Inflammatory macrophage (primary cell): ENCODE measurements around the gene SEMA5B.

Source experiments
- DNase-seq, 2 donors: peaks; one replicate each; pipeline ENCODE4 v3.0.0-alpha.2; 2020 to 2022

SEMA5B gene

DNA sequence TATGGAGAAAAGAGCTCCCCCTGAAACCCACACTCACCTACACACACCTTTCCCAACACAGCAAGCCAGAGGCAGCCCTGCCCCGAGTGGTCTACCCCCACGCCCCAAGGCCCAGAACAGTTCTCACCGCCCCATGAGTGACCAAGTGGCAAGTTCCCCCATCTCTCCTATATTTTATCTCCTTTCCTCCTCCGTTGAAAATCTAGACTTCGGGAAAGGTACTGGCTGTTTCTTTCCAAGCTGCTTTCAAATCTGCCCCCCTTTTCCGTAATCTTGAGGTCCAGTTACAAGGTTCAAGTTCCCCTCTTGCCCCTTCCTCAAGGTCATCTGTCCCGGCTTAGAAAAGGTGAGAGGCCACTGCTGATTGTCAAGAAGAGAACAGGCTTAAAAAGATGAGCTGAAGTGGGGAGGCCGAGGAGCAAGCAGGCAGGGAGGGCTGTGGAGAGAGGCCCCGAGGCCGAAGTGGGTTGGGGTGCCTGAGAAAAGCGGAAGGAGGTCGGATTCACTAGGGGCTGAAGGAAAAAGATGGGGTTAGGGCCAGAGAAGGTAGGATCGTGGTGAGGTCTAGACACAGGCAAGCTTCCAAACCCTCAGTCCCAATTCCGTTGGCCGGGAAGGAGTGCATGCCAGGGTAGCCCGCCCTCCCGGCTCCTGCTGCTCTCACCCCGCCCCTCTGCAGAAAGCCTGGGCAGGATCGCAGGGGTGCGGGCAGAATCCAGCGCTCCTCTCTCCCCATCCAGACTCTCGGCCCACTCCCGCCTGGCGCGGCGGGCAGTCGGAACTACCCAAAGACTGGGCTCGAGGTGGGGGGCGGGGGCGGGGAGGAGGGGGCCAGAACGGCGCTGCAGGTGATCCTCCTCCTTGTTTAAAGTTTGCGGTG lies 1.7 kb downstream of the SEMA5B start:
- no peak for DNase-seq

DNA sequence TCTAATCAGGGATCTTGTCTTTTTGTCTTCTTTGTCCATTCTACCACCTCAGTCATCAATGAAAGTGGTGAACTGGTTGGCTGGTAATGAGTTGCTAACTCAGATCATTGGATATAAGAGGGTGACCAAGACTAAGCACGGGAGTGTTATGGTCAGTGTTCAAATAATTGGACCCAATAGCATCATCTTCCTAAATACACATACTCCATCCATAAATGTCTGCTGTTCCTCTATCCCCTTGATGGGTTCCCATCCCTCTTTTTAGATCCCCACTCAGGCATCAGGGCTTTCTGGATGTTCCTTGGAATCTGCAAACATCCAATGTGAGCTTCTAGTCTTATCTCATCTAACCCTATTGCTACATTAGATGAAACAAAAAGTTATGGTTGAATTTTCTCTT lies 3.5 kb downstream of the SEMA5B start:
- no peak for DNase-seq

- DNase-seq: no peak
Measured at GRCh38 chr3:123021996-123022510, 5.5 kb downstream of the SEMA5B start.

DNA sequence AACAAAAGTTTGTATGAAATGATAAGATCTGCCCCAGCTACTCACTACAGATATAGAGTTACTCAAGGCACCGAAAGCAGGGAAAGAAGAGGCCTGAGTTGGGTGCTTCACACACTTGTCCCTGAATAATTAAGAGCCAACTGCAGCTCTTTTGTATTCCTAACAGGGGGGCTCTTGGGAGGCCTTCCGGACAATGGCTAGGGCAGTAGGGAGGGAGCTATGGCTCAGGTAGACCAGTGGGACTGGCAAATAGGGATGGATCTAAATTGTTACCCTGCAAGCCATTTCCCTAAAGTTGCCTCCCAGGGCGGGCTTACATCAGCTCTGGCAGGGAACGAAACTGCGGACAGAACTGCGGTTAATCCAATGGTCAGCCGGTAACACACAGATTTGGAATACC lies 6.2 kb downstream of the SEMA5B start:
- DNase-seq: no peak

- DNase-seq: no peak
Measured at GRCh38 chr3:123020709-123021108, 6.9 kb downstream of the SEMA5B start.

DNA sequence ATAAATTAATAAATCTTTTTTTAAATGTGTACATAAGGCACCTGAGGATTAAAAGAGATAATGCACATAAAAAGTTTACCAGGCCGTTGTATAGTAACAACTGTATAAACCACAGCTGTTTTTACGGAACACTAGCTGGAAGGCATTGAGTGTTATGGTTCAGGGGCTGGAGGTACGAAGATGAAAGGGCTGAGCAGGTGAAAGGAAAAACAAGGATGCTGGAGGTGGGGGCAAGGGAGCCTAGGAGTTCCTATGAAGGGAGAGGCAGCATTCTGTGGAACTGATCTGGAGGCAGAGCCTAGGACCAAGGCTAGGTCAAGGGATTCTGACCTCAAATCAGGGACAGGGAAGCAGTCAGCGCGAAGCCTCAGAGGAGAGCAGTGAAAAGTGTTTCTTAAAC lies 8.0 kb downstream of the SEMA5B start:
- DNase-seq: no peak

- DNase-seq: no peak
Measured at GRCh38 chr3:123019161-123019560, 8.4 kb downstream of the SEMA5B start.

GRCh38 chr3:123018683-123019082 lies 8.9 kb downstream of the SEMA5B start:
- no peak for DNase-seq

DNA sequence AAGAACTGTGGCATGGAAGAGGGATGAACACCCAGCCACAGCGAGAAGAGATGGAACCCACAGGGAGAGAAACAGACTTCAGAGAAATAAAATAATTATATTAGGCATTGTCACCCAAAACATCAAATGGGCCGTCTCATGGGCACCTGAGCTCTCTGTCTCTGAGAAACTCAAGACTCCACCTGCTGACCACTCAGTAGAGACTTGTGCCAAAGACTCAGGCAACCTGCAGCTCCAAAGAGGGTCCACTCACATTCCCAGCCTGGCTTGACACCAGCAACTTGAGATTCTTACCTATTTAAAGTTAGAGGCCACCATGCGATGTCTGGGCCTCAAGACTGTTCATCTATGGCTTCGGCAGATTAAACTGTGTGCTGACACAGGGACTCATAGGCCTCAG lies 12.0 kb downstream of the SEMA5B start:
- no peak for DNase-seq

DNA sequence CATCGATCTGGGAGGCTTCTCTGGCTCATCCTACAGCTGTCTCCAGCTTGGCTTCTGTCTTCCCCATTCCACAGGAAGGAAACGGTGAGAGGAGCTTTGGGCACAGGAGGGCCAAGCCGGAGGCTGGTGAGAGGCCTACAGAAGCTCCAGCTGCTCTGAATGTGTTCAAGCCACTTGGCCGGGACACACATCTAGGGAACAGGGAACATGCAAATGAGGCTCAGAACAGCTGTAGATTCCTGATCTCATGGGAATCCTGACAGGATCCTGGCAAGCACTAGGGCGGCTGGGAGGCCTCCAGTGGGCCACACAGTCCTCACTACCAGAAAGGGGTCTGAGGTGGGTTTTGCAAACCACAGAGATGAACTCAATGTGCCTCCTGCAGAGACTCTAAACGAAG lies 13.7 kb downstream of the SEMA5B start:
- DNase-seq: no peak

DNA sequence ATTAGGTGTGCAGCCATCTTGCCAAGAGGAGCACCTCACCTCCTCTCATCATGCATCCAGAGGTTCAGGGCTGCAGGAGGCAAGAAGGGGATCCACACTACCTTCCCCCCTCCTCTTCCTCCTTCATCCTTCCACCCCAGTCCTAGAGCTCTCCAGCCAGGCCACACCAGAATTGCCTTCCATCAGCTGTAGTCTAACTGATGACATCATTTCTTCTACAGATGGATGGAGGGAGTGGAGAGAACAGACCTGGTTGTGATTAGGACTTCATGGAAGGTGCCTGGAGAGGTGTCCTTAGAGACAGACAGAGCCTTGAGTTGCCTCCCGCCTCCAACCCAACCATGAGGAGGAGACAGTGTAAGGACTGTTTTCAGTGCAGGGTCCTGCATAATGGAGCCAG lies 14.9 kb downstream of the SEMA5B start:
- DNase-seq: no peak

GRCh38 chr3:123011447-123011846 lies 16.1 kb downstream of the SEMA5B start:
- DNase-seq: no peak

DNA sequence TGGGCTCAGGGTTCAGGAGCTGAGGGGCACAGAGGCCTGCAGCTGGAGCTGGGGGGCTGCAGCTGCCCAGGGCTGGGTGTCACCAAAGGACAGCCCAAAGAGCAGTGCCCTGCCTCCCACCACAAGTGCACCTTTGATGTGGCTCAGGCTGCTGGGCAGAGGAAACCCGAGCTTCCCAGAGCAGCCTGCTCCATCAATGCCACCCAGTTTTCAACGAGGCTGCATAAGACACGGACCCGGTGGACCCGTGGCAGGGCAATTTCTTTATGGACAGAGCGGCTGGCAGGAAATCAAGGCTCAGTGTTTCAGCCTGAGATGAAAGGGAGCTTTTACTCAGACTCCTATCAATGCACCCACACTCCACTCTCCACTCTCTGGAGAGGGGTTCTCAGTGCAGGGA lies 18.7 kb downstream of the SEMA5B start:
- DNase-seq: no peak

DNA sequence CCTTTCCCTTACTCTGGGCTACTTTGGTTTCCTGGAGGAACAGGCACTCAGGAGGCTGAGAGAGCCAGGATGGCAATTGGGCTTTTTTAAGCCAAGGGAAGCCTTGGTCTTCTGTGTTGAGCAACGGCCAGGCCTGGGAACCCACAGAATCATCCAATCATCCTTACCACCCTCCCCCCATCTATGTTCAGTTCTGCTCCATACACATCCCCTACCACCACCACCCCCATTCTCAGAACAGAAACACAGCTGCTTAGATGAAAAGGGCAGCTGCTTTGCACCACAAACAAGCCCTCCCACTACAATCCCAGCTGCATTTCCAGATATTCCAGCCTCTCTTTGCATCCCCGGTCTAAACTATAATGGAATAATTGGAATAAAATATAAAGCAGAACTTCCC lies 21.0 kb downstream of the SEMA5B start:
- DNase-seq: no peak

DNA sequence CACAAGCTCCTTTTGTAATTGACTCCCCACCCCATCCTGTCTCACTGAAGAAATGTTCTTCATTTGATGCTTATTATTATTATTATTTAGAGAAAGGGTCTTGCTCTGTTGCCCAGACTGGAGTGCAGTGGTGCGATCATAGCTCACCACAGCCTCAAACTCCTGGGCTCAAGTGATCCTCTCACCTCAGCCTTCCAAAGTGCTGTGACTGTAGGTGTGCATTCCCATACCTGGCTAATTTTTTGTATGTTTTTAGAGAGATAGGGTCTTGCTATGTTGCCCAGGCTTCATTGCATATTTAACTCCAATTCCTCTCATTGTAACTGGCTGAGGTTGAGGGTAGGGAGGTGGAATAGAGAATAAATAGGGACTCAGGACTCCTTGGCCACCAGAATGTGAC lies 22.3 kb downstream of the SEMA5B start:
- no peak for DNase-seq

DNA sequence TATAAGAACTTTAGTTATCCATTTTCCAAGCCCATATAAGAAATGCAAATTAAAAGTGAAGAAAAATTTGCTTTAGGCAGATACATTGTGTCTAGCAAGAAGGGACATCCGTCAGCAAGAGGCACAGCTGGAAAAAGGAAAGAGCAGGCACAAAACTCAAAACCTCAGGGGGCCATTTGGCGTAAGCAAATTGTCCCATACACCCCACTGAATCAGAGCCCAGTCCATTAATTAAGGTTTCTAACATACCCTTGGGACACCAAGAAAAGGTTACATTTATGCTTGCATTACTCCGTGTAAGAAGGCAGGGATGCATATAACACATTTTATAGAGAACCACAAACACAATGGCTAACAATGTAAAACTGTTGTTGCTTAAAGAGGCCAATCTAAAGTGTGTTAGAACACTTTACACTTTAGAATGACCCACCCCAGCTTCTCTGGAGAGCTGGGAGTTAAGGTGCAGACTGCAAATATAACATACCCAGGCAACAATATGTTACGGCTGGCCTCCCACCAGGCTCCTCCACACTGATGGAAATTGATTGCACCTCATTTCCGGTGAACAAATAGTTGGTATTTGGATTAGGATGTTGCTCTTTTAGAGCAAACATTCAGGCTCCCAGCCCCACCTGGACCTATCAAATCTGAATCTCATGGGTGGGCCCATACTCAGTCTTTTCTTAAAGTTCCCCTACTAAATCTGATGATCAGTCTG lies 23.2 kb downstream of the SEMA5B start:
- DNase-seq: no peak

- DNase-seq: no peak
Measured at GRCh38 chr3:123002749-123003497, 24.6 kb downstream of the SEMA5B start.

DNA sequence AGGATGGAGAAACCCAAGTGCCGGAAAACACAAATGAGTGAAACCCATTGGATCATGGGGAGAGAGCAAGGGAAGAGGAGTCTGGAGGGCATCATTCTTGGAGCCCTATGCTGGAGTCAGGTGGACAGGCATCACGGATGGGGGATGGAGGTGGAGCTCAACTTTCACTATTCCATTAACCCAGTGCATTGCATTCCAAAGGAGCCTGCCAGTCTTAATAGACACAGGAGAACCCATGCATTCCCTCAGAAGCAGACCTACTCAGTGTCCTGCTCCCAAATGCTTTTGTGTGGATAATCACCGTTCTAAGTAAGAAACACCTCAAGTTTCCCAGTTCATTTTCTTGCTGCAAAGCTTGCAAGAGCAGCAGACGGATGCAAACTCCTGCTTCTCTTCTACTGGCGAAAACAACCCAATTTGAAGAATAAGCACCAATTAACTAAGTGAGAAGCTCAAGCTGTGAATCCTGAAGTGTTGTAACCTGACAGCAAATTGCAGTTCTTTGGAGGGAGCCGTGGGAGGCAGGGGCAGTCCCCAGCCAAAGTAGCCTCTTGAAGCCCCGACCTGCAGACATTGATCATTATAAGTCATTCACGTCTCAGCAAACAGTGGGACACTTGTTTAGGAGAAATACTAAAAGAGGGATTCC lies 25.3 kb downstream of the SEMA5B start:
- no peak for DNase-seq

GRCh38 chr3:122998856-122999255 lies 28.7 kb downstream of the SEMA5B start:
- DNase-seq: no peak

GRCh38 chr3:122998206-122998605 lies 29.4 kb downstream of the SEMA5B start:
- no peak for DNase-seq

DNA sequence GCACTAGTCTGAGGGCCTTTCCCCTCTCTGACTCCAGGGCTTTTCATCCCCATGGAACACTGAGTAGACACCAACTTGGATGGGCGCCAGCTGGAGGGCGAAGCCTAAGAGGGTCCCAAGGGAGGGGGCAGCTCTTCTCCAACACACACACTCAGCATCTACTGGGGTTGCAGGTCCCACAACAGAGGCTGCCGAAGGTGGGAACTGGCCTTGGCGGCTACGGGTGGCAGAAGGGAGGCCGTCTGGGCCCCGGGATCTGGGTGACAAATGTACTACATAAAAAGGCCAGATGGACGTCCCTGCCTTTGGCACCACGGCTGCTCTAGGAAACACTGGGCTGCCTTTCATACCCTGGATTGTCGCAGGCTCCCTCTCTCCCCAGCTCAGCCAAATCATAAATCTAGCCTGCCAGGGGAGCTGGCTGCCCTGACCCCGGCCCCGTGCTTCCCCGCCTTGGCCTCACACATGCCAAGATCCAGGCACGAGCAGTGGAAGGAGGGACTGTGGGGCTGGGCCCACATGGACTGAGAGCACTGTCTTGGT lies 31.5 kb downstream of the SEMA5B start:
- DNase-seq: no peak

DNA sequence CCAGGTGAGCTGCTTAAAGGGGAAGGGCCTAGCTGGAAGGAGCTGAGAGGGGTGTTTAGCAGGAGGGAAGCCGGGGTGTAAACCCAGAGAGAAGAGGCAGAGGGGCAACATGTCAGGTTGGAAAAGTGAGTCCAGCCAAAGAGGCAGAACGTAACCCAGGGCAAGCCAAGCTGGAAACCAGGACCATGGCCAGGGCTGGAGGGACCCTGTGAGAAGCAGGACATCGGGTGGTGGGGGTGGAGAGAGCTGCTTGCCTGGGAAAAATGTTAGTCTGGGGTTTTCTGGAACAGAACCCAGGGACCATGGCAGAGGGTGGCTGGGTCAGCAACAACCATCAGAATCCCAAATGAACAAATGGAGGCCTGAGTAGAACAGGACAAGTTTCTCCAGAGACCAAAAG lies 32.6 kb downstream of the SEMA5B start:
- no peak for DNase-seq
